Upper lobe of right lung (tissue), 1 donor: ENCODE results near the gene NEGR1. TPM values are rescaled to one million over a fixed set of nuclear protein-coding genes. Genes with fewer than 3 reads are reported as not detected.

Experiments used
- ATAC-seq: fragments of 200-7000 bp; cut with Tn5 transposase; one replicate; pipeline ENCODE4 v1.9.1; 2020; ENCODE audit warnings: mild to moderate bottlenecking, moderate library complexity
- DNase-seq: peaks from one replicate; pipeline ENCODE4 v3.0.0-alpha.2; 2020
- H3K27ac ChIP-seq: fragments of 200-600 bp; one replicate; pipeline ENCODE4 v1.8.0; 2022
- H3K27me3 ChIP-seq: fragments of 200-600 bp; one replicate; pipeline ENCODE4 v1.8.0; 2022; ENCODE audit warnings: mild to moderate bottlenecking
- H3K36me3 ChIP-seq: fragments of 200-600 bp; one replicate; pipeline ENCODE4 v1.8.0; 2022
- H3K4me1 ChIP-seq: fragments of 200-600 bp; one replicate; pipeline ENCODE4 v1.8.0; 2022
- H3K4me3 ChIP-seq: fragments of 200-600 bp; one replicate; pipeline ENCODE4 v1.8.0; 2022; ENCODE audit warnings: mild to moderate bottlenecking
- H3K9me3 ChIP-seq: fragments of 200-600 bp; one replicate; pipeline ENCODE4 v1.8.0; 2022
- CTCF ChIP-seq: fragments of 200-600 bp; IDR thresholded peaks from one replicate; pipeline ENCODE4 v1.8.0; 2022; ENCODE audit warnings: antibody characterized with exemption
- intact Hi-C: fragments of 100-400 bp; cut with DNase I; formaldehyde crosslinking; loops from one replicate; pipeline ENCODE4 v1.11.0; 2022
- total RNA-seq: library from RNA; stranded (reverse); fragmentation: NEBNext Ultra II Directional; extraction: Animal tissue kit (Norgen Biotek cat#: 25700); gene quantifications from one replicate; pipeline ENCODE4 v1.2.1, GENCODE V29; 2021
- donor health status: DM: no; HTN: yes; CAD: no; lungs with severe emphysema.

The NEGR1 gene
- total RNA-seq, 1 donor from 2014 or later: 21.4 TPM

GRCh38 chr1:71796006-71796405 lies 486.3 kb downstream of the NEGR1 start:
- Histone ChIP-seq H3K36me3 (no peaks in the 10 kb centered on the region), H3K4me3 (no peak overlapping the region), H3K9me3 (no peaks in the 10 kb centered on the region), H3K27ac (no peak overlapping the region), H3K4me1 (no peaks in the 10 kb centered on the region), H3K27me3 (no peaks in the 10 kb centered on the region)
- DNase-seq (no peak), ATAC-seq (peak; percentile 35)
- intact Hi-C loops: no loop called here
- no peak for TF ChIP-seq CTCF

- Histone ChIP-seq H3K4me3 (no peak overlapping the region), H3K27me3 (no peaks in the 10 kb centered on the region), H3K4me1 (no peaks in the 10 kb centered on the region), H3K36me3 (no peaks in the 10 kb centered on the region), H3K9me3 (no peaks in the 10 kb centered on the region), H3K27ac (no peak overlapping the region)
- DNase-seq (no peak), ATAC-seq (no peak)
- TF ChIP-seq CTCF: no peak
- intact Hi-C loops: no loop called here
Observed at GRCh38 chr1:71792264-71792663, 490.1 kb downstream of the NEGR1 start.

- DNase-seq (no peak), ATAC-seq (no peak)
- Histone ChIP-seq H3K27ac (no peak overlapping the region), H3K4me1 (no peaks in the 10 kb centered on the region), H3K4me3 (no peak overlapping the region), H3K27me3 (no peaks in the 10 kb centered on the region), H3K9me3 (no peaks in the 10 kb centered on the region), H3K36me3 (no peaks in the 10 kb centered on the region)
- intact Hi-C loops: no loop called here
- no peak for TF ChIP-seq CTCF
Observed at GRCh38 chr1:71788113-71788512, 494.2 kb downstream of the NEGR1 start.

- Histone ChIP-seq H3K36me3 (no peaks in the 10 kb centered on the region), H3K27ac (no peak overlapping the region), H3K4me1 (no peaks in the 10 kb centered on the region), H3K9me3 (no peaks in the 10 kb centered on the region), H3K27me3 (no peaks in the 10 kb centered on the region), H3K4me3 (no peak overlapping the region)
- ATAC-seq (no peak), DNase-seq (no peak)
- TF ChIP-seq CTCF: no peak
- intact Hi-C loops: no loop called here
Observed at GRCh38 chr1:71787699-71788098, 494.6 kb downstream of the NEGR1 start.

GRCh38 chr1:71786218-71786617 lies 496.1 kb downstream of the NEGR1 start:
- Histone ChIP-seq H3K9me3 (no peaks in the 10 kb centered on the region), H3K4me1 (no peaks in the 10 kb centered on the region), H3K4me3 (no peak overlapping the region), H3K27me3 (no peaks in the 10 kb centered on the region), H3K36me3 (no peaks in the 10 kb centered on the region), H3K27ac (no peak overlapping the region)
- no peak for DNase-seq
- intact Hi-C loops: no loop called here
- no peak for ATAC-seq
- TF ChIP-seq CTCF: no peak

- ATAC-seq (no peak), DNase-seq (no peak)
- intact Hi-C loops: no loop called here
- no peak for TF ChIP-seq CTCF
- Histone ChIP-seq H3K9me3 (no peaks in the 10 kb centered on the region), H3K36me3 (no peaks in the 10 kb centered on the region), H3K27ac (no peak overlapping the region), H3K4me1 (no peaks in the 10 kb centered on the region), H3K4me3 (no peak overlapping the region), H3K27me3 (no peaks in the 10 kb centered on the region)
Observed at GRCh38 chr1:71785450-71785849, 496.9 kb downstream of the NEGR1 start.
